Activated T-cell treated with anti-CD3 and anti-CD28 coated beads for 24 hours (primary cell): ENCODE data around the gene RNF26.

Source experiments
- DNase-seq: peaks from one replicate; pipeline ENCODE4 v3.0.0-alpha.2; 2020; ENCODE audit warnings: low read depth

Gene RNF26

DNA sequence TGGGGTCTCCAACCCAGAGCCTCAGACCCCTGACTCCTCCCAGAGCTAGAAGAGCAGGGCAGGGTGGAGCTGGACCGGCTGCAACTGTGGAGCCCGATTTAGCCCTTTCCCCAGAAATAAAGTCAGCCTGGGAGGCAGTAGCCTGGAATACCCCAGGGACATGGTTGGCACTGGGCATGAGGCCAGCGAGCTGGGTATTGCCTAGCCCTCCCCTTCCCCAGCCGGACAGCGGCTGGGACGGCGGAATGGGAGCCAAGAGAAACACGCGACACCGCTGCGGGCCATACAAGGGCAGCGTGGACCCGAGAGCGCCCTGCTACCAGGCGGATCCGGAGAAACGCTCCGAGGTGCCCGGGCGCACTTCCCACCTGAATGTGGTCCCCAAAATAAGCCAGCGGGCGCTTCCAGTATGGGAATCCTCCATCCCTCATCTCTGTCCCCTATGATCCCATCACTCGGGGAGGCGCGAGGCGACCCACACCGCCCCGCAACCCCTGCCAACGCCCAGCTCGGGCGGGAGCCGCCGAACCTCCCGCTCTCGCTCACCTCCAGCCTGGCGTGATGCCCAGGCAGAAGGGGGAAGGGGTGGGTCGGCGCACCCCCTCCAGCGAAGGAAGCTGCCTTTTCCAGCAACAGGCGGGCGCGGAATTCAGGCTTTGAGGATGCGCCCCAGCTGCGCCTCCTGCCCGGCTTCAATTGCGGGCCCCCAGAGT is 18.2 kb upstream of the RNF26 start:
- DNase-seq: no peak

DNA sequence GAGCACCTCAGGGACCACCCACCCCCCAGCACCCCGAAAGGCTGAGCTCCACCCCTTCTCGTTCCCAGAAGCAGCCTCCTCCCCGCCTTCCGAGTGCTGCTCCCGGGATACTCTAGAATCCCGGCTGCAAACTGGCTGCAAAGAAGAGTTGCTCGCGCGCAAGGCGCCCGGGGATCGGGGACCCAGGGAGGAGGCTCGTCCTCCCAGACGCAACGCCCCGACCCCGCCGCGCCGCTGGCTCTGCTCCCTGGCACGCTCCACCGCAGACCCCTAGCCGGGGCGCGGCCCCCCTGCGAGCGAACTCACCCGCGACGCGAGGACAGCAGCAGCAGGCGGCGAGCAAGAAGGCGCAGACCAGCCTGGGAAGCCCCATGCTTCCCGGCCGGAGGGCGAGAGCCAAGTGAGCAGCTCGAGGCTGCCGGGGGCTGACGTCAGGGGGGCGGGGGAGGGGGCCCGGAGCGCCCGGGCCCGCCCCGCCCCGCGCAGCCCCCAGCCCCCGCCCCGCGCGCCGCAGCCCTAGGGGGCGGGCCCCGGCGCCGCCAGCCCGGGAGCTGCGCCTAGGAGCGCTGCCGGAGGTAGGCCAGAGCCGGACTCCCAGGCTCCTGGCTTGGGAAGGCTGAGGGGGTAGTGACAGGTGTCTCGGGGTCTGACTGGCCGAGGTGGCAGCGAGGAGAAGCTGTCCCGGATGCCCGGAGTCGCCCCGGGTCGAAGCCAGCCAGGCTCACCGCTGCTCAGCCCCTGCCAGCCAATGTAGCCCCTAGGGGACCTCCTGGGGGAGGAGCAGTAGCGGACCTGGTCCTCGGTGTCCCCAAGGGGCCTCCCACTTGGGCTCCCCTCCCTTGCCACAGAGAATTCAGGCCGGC is 17.4 kb upstream of the RNF26 start, which contains the start of gene MCAM:
Gene MCAM, minus strand, starts transcription at position 402 of the 863 bp plus-strand sequence. Its CDS starts 29 bp downstream, at position 373.
- no peak for DNase-seq

DNA sequence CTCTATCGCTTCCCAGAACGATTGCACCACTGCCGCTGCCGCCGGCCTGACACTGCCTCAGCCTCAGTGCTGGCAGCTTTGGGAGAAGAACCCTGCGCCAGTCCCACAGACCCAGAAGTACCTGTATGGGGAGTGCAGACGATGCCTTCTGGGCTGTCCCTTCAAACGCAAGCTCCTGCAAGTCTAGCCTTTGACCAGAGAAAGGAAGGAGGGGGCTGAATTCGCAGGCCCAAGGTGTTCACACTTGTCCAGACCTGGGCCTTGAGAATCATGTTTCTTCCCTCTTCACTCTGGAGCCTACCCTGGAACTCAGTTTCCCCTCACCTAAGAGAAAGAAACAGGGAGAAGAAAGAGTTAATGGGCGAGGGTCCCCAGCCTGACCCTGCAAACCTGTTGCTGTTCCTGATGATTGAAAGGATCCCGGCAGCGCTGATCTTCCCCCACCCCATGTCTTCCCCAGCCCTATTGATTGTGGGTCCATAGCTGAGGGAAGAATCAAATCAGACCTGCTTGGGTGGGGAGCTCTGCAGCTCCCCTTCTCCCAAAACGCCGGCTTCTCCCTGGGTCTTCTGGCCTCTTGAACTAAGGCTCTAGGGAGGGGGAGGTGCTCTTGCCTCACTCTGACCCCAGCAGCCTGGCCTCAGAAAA is 16.6 kb upstream of the RNF26 start:
- no peak for DNase-seq

DNA sequence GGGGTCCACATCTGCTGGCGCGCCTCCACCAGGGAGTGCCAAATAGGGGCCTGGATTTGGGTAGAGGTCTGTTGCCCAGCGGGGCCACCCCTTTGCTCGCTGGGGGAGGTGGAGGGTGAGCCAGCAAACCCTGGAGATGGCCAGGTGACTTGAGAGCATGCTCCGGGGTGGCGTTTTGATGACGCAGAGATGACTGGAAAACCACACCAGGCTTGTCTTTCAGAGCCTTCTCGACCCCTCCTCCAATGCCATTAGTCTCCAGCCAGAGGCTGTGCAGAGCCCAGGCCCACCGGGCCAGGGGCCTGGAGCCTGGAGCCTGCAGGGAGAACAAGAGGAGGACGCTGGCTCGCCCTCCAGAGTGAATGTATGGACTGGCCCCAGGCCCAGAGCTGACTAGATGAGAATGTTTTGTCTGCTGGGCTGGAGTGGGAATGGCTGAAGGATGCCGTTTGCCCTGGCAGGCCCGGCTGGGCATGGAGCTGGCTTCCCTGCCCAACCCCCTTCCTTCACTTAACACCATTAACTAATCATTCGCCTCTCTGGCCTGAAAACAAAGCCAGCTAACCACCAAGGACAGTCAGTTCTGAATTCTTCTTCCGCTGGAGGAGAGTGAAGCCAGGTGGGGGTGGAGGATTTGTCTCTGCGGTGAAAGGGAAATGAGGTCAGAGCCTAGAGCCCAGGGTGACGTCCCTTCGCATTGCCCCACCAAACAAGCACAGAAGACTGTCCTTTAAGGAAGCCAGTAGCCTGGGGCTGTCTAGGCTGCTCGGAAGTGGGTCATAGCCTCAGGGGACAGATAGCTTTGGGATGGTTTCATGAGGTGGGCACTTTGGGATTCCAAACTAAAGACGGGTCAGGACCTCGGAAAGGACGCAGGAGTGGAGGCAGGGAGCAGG is 15.8 kb upstream of the RNF26 start:
- no peak for DNase-seq

DNA sequence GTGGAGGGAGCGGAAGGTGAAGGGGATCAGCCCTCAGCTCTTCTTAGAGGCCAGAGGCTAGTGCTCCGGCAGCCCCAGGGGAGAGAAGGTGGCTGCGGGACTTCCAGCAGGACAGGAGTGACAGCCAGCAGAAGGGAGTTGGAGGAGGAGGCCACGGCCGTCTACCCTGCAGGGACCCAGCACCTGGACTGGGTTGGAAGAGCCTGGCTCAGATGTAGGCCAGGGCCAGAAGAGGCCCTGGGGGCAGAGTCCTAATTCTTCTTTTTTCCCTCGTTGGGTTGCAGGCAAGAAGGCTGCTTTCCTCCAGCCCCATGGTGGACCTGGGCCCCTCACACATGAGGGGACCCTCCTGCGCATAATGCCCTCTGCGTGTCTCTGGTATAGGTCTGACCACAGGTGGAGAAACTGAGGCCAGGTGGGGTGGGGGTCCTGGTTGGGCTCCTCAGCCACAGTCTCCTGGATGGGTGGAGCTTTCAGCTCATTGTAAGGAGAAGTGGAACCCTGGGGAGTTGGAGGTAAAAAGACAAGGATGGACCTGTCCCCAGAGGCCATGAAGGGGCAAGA is 15.1 kb upstream of the RNF26 start:
- DNase-seq: no peak

DNA sequence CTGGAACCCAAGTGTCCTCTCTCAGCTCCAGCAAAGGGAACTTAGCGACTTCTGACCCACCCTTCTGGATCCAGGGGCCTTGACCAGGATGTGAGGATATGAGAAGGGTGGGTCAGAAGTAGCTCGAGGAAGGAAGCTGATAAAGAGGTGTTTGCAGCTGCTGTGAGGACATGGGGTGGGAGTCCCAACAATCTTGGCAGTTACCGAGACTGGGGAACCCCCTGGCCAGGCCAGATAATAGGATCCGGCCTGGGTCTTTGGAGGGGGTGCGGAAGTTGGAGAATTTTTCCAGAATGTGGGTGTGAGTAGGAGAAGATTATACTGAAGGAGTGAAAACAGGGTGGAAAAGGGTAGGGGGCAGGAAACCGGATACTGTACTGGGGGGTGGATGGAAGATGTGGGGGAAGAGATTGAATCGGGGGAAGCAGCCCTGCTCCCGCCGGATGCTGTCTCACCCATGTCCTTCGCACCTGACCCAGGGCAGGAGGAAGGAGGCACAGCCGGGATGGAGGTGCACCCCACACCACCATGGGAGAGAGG is 14.6 kb upstream of the RNF26 start:
- DNase-seq: no peak

DNA sequence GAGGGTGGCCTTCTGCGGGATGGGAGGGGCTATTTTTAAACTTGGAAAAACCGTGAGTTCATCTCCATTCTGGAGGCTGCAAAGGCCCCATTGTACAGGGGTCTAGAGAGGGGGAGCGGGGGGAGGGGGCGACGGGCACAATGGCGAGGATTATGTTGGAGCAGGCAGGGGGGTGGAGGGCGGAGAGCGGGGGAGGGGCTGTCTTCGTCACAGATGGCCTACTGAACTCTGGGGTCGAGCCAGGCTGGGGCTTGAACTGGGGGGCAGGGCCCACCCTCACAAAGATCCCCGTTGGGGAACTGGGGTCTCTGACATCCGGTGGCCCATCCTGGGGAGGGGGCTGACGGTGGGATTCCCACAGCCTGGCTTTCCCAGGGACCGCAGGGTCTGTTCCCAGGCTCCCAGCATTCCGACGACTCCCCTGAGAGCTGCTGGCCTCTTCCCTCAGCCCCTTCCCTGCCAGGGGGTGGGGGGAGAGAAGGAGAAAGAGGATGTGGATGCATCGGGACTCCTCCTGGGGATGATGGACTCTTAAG is 14.0 kb upstream of the RNF26 start:
- DNase-seq: no peak

DNA sequence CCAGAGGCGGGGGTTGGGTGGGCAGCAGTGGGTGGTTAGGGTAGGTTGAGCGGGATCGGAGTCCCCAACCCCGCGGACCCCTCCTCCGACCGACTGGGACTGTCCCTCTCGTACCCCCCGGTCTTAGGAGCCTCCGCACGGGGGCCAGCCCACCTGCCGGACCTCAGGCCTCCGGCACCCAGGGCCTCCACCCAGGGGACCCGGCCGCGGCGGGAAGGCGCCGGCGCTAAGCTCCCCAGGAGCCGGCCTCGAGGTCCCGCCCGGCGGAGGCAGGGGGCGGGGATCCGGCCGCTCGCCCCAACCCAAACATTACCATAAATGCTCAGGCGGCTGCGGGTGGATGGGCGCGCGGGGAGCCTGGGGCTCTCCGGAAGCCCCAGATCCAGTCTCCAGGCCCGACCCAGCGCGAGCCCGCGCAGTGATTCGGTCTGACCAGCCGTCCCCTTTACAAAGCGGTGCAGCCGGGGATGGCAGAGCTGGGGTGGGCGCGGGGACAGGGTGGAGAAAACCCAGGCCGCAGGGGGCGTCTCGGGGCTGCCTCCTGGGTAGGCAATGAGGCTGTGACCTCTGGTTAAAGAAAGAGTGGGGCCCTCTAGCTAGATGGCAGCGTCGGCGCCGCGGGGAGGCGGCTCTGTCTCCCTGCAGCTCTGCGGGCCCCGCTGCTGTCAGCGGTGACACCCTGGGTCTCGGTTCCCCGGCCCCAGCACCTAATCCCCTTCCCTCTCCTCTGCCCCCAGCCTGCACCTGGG is 13.4 kb upstream of the RNF26 start:
- peak; percentile 30 for DNase-seq

DNA sequence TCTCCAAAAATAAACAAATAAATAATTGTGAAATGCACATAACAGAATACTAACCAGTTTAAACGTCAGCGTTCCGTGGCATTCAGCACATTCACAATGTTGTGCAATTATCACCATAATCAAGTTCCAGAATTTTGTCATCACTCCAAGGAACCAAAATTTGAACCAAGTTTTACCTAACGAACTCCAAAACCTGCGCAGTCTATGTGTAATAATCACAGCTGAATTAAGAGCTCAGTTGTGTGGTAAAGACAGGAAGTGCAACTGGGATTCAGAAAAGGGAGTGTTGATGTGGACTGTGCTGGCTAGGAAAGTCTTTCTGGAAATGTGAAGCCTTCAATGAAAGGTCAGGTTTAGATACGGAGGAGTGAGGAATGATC is 12.0 kb upstream of the RNF26 start:
- no peak for DNase-seq

DNA sequence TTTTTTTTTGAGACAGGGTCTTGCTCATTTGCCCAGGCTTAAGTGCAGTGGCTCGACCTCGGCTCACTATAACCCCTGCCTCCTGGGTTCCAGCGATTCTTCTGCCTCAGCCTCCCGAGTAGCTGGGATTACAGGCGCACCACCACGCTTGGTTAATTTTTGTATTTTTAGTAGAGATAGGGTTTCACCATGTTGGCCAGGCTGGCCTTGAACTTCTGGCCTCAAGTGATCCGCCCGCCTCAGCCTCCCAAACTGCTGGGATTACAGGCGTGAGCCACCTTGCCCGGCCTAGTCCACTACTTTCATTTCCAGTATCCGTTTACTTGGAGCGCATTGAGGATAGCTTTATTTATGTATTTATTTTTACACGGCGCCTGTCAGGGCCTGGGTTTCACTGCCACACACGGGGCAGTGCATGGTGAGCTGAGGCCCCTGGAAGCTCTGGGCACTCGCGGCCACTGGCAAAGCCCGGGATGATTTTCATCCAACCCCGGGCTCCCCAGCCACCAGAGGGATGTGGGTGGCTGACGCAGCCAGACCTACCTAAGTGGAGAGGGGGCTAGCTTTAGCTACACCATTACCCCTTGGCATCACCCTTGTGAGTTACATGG is 11.3 kb upstream of the RNF26 start:
- DNase-seq: no peak

DNA sequence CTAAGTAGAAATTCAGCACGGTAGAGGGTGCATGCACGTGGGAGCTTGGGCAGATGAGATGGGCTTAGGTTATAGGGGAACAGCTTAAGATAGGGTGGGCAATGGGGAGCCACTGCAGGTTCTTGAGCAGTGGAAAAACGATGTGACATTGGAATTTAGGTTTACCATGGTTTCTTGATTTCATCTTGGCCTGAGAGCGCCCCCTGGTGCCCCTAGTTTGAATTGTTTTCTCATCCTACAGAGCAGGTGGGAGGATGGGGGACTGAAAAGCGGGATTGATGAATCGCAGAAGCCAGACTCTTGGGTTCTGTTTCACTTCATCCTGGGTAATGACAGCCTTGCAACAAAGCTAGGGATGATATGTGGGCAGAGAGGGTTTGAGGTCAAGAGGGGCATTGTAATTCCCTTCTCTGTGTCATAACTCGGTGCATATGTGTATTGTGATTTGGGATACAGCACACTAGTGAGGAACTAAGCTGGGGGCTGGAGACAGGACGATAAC is 10.7 kb upstream of the RNF26 start:
- peak; percentile 64 for DNase-seq

DNA sequence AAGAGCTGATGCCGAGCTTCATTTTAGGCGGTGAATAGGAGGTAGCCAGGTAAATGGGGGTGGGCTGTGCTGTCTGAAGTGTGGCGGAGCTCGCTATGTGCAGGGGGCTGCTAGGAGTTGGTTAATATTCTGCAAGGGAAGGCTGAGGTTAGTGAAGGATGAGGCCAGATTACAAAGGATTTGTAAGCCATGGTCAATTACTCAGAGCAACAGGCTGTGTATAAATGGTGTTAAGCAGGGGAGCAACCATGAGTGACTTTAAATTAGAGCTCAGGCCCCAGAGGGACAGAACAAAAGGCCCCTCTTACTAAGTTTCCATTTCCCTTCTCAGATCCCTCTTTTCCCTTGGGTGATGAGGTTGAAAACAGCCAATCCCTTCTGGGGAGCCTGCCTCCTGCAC is 10.1 kb upstream of the RNF26 start:
- DNase-seq: no peak

DNA sequence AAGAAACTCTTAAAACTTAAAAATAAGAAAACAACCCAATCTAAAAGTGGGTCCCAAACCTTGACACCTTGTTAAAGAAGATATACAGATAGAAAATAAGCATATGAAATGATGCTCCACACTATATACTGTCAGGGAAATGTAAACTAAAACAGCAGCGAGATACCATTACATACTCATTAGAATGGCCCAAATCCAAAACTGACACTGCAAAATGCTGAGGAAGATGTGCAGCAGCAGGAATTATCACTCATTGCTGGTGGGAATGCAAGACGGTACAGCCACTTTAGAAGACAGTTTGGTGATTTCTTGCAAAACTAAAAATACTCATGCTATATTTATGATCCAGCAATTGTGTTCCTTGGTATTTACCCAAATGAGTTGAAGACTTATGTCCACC is 5.0 kb upstream of the RNF26 start:
- no peak for DNase-seq

DNA sequence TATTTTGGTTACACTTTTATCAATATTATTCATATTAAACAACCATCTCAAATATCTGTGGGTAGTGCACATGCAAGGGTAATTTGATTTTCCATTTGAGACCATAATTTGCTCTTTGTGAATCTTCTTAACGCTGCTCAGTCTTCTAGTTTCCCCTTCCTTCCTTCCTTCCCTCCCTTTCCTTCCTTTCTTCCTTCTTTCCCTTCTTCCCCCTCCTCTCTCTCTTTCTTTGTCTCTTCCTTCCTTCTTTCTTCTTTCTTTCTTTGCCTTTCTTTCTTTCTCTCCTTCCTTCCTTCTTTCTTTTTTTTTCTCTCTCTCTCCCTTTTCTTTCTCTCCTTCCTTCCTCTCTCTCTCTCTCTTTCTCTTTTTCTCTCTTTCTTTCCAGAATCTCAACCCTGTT is 4.1 kb upstream of the RNF26 start:
- DNase-seq: no peak

DNA sequence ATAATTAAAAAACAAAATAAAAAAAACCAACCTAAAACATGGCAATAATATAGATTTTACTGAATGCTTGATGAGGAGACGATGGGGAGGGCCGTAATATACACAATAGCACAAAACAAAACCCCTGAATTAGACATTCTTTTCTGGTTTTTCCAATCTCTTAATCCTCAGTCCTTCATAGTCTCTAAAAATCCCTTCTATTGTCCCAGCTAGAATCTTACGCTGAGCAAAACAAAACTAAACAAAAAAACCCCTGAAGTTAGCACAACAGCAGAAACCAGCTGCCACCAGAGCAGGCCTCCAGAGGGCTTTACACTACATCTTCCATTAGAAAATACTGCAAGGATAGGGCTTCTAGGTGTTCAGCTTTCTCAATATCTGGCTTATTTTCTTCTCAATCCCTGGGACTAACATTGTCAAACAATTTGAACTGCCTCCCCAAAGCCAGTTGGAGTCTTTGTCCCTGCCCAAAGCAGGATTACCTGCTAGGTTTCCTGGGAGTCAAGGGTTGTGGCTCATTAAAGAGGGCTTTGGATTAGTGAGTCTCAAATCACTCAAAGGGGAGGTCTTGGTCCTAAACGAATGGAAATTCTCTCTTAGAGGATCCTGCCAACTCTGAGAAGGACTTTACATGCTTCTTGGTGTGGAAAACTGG is 2.1 kb upstream of the RNF26 start:
- no peak for DNase-seq

DNA sequence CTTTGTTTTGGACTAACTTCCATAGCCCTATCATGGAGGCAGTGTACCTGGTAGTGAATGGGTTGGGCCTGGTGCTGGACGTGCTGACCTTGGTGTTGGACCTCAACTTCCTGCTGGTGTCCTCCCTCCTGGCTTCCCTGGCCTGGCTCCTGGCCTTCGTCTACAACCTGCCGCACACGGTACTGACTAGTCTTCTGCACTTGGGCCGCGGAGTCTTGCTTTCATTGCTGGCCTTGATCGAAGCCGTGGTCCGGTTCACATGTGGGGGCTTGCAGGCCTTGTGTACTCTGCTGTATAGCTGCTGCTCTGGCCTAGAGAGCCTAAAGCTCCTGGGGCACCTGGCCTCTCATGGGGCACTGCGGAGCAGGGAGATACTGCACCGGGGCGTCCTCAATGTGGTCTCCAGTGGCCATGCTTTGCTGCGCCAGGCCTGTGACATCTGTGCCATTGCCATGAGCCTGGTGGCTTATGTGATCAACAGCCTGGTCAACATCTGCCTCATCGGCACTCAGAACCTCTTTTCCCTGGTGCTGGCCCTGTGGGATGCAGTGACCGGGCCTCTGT is 846 bp downstream of the RNF26 start:
- DNase-seq: no peak

DNA sequence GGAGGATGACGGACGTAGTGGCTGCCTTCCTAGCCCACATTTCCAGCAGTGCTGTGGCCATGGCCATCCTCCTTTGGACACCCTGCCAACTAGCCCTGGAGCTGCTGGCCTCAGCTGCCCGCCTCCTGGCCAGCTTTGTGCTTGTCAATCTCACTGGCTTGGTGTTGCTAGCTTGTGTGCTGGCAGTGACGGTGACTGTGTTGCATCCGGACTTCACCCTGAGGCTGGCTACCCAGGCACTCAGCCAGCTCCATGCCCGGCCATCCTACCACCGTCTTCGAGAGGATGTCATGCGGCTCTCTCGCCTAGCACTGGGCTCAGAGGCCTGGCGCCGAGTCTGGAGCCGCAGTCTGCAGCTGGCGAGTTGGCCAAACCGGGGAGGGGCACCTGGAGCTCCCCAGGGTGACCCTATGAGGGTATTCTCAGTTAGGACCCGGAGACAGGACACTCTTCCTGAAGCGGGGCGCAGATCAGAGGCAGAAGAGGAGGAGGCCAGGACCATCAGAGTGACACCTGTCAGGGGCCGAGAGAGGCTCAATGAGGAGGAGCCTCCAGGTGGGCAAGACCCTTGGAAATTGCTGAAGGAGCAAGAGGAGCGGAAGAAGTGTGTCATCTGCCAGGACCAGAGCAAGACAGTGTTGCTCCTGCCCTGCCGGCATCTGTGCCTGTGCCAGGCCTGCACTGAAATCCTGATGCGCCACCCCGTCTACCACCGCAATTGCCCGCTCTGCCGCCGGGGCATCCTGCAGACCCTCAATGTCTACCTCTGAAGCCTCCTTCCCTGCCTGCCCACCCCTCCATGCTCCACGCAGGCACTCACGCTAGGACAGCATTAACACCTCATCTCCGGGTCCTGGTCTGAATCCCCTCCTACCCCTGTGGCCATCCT is 1.6 kb downstream of the RNF26 start:
- DNase-seq: no peak
